ENCODE data around the gene ADGRD2.
"Not testable (repeated sequence)": the region's sequence is repeated elsewhere in the genome, so short reads cannot be mapped to it uniquely, and the experiment has no call there.

Gene ADGRD2, protein sequence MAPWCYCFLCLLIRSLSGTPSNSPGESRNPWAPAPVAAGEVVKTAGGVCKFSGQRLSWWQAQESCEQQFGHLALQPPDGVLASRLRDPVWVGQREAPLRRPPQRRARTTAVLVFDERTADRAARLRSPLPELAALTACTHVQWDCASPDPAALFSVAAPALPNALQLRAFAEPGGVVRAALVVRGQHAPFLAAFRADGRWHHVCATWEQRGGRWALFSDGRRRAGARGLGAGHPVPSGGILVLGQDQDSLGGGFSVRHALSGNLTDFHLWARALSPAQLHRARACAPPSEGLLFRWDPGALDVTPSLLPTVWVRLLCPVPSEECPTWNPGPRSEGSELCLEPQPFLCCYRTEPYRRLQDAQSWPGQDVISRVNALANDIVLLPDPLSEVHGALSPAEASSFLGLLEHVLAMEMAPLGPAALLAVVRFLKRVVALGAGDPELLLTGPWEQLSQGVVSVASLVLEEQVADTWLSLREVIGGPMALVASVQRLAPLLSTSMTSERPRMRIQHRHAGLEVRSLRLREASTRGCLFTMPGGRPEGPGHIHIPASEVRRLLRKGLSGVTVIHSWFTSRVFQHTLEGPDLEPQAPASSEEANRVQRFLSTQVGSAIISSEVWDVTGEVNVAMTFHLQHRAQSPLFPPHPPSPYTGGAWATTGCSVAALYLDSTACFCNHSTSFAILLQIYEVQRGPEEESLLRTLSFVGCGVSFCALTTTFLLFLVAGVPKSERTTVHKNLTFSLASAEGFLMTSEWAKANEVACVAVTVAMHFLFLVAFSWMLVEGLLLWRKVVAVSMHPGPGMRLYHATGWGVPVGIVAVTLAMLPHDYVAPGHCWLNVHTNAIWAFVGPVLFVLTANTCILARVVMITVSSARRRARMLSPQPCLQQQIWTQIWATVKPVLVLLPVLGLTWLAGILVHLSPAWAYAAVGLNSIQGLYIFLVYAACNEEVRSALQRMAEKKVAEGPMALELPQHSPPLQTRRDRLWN

DNA sequence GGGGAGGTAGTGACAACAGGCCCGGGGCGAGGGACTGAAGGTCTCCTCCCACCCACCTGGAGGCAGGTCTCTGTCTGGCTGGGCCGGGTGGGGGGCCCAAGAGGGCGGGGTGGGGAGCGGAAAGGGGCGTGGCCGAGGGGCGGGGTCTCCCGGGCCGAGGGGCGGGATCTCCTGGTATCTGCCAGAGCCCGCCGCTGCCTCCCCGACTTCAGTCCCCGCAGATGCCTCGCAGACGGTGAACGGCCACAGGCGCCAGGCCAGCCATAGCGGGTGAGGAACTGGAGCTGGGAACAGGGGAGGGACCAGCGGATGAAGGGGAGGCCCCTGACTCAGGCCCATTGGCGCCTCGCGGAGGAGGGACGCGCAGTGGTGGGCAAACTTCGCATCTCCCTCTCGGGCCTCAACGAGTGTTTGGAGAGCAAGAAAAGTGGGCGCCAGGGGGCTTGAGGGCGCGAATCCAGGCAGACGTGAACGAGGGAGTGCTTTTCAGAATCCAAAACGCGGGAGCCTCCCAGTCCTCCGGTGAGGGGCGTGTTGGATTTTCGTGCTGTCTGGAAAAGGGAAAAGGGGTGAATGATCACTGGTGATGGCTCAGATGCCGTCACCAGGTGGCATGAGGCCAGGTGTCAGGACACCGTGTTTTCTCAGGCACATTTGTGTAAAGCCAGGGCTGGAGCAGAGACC lies at the start of gene ADGRD2:
TSS of gene ADGRD2 (plus strand) at position 211 of the 684 bp plus-strand sequence. CDS start 1,216 bp downstream, outside the sequence.
- DNase-seq, result no peak

GRCh38 chr9:124403246-124403645 lies 47.0 kb upstream of the ADGRD2 start:
- DNase-seq, result no peak

DNA sequence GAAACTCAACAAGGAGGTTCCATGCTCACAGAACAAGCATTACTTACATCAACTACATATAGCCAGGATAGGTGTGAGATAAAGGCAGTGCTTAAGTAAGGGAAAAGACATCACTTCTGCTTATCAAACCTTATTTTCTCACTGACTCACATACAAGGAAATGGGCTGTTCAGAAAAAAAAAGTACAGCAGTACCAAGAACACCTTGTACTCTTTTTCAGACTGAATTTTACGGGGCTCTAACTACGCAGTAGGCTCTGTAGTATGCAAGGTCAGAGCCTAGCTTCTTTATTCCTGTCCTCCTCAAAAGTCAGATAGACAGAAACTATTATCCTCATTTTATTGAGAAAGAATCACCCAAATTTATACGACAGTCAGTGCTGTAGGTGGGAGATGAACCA lies 40.8 kb upstream of the ADGRD2 start:
- no peak for DNase-seq

DNA sequence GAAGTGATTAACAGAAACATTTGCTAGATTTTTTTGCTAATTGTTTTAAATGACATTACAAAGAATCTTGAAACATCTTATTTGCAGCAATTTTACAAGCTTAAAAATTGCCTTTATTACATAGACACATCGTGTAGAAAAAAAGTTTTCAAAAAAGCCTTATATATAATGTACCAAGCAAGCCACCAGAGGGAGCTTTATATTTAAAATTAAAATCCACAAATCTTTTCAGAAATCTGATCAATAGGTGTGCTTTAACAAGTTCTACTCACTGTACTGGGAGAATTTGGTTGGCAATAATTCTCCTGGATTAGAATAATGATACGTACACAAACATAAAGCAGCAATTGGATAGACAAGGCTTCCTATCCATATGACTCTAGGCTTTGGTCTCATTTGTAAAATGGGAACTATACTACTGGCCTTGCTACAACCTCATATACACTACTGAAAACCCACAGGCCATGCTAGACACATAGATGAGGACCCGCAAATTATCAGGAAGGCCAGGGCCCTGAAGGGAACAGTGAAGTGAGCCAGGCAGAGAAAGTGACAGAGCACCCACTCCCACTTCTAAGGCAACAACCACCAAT lies 39.8 kb upstream of the ADGRD2 start:
- DNase-seq, result no peak

- no peak for DNase-seq
Observed at GRCh38 chr9:124411514-124412227, 38.6 kb upstream of the ADGRD2 start.

GRCh38 chr9:124412228-124412575 lies 38.0 kb upstream of the ADGRD2 start:
- no peak for DNase-seq

- no peak for DNase-seq
Observed at GRCh38 chr9:124414612-124415011, 35.6 kb upstream of the ADGRD2 start.

- peak; percentile 87 for DNase-seq
Observed at GRCh38 chr9:124415102-124415851, 35.0 kb upstream of the ADGRD2 start, which contains the start of gene PSMB7. Gene PSMB7, minus strand, starts transcription at chr9:124415442. Its CDS starts 17 bp downstream, at chr9:124415425.

DNA sequence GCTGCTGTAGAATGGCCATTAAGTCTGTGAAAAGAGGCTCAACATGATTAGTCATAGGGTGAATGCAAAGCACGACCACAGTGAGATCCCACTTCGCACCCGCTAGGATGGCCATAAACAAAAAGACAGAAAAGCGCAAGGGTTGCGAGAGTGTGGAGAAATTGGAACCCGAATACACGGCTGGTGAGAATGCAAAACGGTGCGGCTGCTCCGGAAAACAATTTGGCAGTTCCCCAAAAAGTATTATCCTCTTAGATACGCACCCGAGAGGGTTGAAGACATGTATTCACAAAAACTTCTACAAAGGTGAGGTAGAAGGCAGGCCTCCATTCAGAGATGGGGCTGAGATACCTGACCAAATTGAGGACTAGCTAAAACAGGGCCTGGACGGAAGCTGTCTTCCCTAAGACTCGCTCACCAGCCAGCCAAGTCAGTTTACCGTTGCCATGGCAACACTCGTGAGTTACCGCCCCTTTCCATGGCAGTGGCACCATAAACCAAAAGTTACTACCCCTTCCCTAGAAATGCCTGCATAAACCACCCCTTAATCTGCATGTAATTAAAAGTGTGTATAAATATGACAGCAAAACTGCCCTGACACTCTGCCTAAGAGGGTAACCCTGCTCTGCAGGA lies 34.3 kb upstream of the ADGRD2 start:
- DNase-seq, result no peak

DNA sequence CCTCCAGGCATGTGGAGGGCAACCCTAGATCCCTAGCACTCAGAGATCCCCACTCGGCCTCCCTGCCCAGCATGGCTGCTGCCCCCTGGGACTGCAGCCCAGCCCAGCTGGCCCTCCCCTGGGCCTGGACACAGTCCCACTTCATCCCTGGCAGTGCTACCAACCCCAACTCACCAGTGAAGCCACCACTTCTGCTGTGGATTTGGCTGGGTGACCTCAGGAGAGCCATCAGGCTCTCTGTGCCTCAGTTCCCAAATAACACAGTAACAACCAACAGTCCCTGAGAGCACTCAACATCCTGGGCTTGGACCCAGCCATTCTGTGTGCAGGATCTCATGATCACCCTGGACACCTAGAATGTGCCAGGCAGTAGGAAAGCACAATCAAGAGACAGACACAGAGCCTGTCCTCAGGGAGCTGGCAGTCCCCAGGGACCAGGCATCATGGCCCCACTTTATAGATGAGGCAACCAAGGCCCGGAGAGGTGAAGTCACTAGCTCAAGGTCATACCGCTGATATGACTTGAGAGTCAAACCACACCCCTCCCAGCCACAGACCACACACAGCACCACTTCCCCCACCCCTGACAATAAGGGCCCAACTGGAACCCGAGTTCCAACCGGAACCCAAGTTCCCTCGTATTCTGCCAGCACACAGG lies 30.3 kb upstream of the ADGRD2 start:
- DNase-seq, result no peak

- DNase-seq, result no peak
Observed at GRCh38 chr9:124420991-124421543, 29.2 kb upstream of the ADGRD2 start.

GRCh38 chr9:124423155-124423554 lies 27.1 kb upstream of the ADGRD2 start:
- no peak for DNase-seq

GRCh38 chr9:124423591-124423990 lies 26.7 kb upstream of the ADGRD2 start:
- no peak for DNase-seq

DNA sequence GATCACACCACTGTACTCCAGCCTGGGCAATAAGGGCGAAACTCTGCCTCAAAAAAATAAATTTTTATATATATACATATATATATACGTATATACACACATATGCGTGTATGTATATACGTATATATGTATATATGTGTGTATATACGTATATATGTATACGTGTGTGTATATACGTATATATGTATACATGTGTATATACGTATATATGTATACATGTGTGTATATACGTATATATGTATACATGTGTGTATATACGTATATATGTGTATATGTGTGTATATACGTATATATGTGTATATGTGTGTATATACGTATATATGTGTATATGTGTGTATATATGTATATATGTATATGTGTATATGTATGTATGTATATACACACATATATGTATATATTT lies 24.5 kb upstream of the ADGRD2 start:
- not testable (repeated sequence) for DNase-seq

- no peak for DNase-seq
Observed at GRCh38 chr9:124426361-124426760, 23.9 kb upstream of the ADGRD2 start.

- no peak for DNase-seq
Observed at GRCh38 chr9:124427281-124427680, 23.0 kb upstream of the ADGRD2 start.

- no peak for DNase-seq
Observed at GRCh38 chr9:124428751-124429529, 21.3 kb upstream of the ADGRD2 start.

DNA sequence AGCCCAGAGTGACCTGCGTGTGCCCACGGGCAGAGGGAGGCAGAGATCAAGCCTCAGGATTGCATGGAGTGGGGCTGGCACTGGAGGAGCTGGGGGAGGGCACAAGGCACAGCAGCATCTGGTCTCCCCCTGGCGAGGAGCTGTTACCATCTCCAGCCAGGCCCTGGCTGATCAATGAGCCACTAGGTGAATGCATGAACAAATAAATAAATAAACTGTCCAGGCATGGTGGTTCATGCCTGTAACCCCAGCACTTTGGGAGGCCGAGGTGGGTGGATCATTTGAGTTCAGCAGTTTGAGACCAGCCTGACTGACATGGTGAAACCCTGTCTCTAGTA lies 20.8 kb upstream of the ADGRD2 start:
- no peak for DNase-seq

- DNase-seq, result no peak
Observed at GRCh38 chr9:124436320-124436719, 13.9 kb upstream of the ADGRD2 start.

All from SIG-M5 (cell line).